GM12891 (cell line): ENCODE results near the gene CNN3.

Experiments used
- POLR2A ChIP-seq: IDR thresholded peaks from 2 replicates; pipeline ENCODE4 v1.6.1; 2011; ENCODE audit warnings: low read depth, low read length, control low read depth
- POLR2AphosphoS5 ChIP-seq: IDR thresholded peaks from 2 replicates; pipeline ENCODE4 v1.6.1; 2011; ENCODE audit warnings: low read depth, low read length, control low read depth
- SPI1 ChIP-seq: IDR thresholded peaks from 2 replicates; pipeline ENCODE4 v1.6.1; 2011; ENCODE audit warnings: low read depth, low read length, control low read depth

DNA sequence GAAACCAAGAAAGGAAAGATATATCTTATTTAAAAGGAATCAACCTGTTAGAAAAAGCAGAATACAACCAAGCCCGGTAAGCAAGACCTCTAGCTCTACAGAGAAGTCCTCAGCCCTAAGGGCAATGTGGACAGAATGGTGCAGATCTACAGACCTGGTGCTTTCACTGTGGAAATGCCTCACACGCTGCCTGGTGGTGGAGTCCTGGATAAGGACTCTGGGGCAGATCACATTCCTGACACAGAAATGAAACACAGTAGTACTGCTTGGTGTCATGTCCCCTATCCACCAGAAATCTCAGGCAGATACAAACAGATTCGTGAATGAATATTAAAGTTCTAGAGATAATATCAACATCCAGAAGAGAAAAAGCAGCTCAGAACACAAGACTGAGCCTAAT lies 6.8 kb downstream of the CNN3 start:
- TF ChIP-seq POLR2A (no peak), POLR2AphosphoS5 (no peak), SPI1 (no peak)
